ENCODE data around the gene BRD4.

Gene BRD4

GRCh38 chr19:15248648-15249527, 83.5 kb downstream of the BRD4 start:
- no peak for DNase-seq (ENCODE audit: low spot score)

DNA sequence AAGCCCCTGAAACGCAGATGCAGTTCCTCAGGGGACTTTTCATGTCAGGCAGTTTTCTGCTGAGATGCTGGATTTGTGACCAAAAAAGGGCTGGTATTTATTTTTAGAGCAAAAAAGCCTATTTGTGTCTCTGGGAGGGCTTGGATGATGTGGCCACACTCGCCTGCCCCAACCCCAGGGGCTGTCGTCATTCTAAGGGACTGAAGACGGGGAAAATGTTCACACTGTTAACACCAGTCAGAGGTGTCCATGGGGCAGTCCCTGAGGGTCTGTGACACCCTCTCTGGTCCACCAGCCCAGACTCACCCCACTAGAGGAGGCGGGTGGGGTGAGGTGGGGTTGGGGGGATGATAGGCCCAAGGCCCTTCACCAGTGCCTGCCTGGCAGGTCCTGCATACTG, 84.2 kb downstream of the BRD4 start:
- no peak for DNase-seq (ENCODE audit: low spot score)

DNA sequence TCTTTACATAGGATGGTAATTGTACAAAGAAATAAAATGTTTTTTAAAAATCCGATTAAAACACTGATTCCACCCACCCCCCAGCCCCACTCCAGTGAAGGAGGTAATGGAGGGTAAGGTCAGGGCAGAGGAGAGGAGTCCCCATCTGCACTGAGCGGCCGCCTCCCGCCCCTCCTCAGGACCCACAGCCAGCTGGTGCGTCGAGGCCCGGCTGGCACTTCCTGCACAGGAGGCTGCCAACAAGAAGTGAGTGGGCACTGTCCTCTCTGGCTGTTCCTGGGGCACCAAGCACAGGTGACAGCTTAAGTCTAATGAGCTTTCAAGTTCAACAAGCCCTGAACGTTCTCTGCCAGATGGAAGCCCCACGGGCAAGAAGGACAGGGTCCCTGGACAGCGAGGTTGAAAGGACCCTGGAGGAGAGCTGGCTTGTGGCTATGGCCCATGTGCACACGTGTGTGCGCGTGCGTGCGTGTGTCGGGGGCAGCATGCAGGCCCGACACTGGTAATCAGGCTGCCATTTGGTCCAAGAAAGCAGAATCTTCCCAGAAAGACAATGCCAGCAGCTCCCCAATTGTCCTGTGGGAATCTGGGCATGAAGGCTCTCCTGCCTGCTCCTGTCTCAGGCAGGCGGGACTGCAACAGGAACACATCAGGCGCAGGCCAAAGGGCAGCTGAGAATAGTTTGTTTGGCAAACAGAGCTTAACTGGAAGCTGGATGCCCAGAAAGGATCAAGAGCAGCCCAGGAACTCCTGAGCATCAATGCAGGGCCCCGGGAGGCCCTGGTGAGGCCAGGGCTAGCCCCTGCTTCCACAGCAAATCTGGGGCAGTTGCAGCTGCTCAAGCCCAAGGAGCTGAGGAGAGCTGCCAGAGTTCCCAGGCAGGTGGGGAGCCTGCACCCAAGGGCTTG, 85.0 kb downstream of the BRD4 start:
- DNase-seq (ENCODE audit: low spot score): no peak

DNA sequence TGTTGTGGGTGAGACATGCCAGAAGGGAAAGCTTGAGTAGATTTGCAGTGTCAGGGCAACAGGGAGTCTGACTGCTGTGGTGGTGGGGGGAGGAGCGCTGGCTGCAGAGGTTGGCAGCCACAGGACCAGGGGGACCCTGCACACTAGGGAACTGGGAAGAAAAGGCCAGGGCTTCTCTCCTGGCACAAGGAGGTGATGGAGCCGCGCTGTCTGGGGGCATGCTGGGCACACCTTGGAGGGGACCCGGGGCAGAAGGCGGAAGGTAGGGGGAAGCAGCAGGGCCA, 86.2 kb downstream of the BRD4 start:
- DNase-seq (ENCODE audit: low spot score): no peak

DNA sequence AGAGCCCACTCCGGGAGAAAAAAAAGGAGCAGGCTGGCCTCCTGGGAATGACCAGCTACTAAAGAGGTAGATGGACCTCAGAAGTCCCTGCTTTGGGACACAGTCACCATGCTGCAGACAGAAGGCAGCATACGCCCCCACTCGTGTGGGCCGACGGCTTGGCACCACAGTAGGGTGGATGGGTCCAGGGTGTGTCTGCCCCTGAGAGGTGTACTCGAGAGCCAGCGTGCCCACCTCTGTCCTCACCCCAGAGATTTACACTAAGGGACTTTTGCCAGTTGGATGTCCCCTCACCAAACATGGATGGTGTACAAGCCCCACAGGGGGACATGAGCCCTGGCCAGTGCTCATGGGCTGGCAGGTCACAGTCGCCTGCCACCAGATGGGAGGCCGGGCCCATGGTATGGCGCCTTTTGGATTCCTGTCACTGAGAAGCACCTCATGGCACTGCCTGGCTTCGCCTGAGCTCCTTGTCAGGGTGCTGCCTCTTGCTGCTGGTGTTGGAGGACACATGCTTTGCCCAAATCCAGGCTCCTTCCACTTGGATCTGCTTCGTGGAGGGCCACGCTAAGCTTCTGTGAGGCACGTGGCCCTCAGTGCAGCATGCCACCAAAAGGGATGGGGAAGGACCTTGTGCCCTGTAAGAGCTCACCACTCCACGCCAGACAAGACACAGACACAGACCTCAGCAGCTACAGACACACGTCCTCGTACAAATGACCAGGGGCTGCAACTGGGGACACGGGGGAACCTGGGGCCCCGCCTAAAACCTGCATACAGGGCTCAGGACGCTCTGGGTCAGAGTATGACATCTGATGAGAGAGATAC, 86.8 kb downstream of the BRD4 start:
- DNase-seq (ENCODE audit: low spot score): no peak

DNA sequence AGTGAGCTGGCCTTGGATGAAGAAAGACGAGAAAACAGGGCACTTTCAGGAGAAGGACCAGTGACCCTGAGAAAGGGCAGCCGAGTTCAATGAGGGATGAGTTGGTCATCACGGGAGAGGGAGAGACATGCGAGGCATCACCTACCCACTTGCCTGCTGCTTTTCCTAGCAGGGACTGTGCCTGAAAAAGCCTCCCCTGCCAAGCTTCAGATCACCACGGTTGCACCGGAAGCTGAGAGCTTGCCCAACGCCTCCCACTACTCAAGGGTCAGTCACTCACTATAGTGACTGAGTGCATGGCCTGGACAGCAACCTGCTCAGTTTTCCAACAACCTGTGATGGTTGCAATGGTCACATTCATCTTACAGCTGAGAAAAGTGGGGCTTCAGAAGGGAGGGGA, 87.5 kb downstream of the BRD4 start:
- no peak for DNase-seq (ENCODE audit: low spot score)

- no peak for DNase-seq (ENCODE audit: low spot score)
Observed at GRCh38 chr19:15244106-15244803, 88.1 kb downstream of the BRD4 start.

- DNase-seq (ENCODE audit: low spot score): no peak
Observed at GRCh38 chr19:15243236-15243957, 88.9 kb downstream of the BRD4 start.

GRCh38 chr19:15241259-15241910, 91.0 kb downstream of the BRD4 start:
- no peak for DNase-seq (ENCODE audit: low spot score)

DNA sequence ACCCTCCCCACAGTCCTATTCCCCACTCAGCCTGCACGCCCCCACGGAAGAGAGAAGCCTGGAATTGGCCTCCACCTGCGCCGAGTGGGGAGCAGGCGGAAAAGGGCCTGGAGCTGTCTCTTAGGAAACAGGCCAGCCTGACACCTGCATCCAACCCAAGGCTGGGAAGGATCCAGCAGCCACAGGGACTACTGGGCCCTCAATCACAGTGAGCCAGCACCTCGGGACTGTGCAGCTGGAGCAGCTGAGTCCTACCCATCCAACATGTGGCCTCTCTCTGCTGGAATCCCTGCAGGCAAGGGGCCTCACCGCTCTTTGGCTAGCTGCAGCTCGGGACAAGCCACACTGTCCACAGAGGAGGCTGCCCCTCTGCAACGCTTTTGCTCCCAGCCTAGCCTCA, 91.8 kb downstream of the BRD4 start:
- no peak for DNase-seq (ENCODE audit: low spot score)

DNA sequence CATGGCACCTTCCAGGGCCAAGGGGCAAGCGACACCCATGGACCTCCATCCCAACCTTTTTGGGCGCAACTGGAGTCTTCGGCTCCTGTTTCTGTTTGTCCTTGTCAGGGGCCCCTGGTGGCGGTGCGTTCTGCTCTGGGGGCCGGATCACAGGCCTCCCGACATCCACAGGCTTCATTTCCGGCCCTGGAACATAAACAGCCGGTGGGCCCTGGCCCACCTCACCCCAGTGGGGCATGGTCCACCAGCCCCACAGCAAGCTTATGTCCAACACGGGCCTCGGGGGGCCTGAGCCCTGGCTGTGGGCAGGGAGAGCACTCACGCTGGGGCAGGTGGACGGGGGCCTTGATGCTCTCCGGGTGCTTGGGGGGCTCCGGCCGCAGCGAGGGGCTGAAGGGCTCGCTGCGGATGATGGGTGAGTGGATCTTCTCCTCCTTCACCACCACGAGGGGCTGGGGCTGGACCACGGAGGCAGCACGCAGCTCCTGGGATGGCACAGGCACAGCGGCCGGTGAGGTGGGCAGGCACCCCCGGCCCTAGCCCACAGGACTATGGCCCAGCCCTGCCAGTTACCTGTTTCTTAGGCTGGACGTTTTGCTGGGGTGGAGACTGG, 92.9 kb downstream of the BRD4 start:
- no peak for DNase-seq (ENCODE audit: low spot score)

GRCh38 chr19:15238639-15239155, 93.6 kb downstream of the BRD4 start:
- DNase-seq (ENCODE audit: low spot score): no peak

- no peak for DNase-seq (ENCODE audit: low spot score)
Observed at GRCh38 chr19:15237759-15238638, 94.3 kb downstream of the BRD4 start.

- DNase-seq (ENCODE audit: low spot score): no peak
Observed at GRCh38 chr19:15236886-15237285, 95.5 kb downstream of the BRD4 start.

DNA sequence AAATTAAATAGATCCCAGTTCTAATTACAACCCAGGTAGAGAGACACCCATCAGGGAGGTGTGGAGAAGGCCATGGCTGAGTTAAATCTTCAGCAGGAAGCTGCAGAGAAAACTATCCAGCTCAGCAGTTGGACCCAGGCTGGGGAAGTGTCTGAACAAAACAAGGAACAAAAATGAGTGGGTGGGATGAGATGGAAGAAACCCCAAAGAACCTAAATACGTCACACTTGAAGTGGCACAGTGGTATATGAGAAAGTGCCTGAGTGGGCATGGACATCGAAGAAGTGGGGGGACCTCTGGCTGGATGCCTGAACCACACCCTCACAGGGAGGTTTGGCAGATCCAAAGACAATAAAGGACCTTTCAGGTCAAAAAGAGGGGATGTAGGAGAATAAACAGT, 96.6 kb downstream of the BRD4 start:
- no peak for DNase-seq (ENCODE audit: low spot score)

DNA sequence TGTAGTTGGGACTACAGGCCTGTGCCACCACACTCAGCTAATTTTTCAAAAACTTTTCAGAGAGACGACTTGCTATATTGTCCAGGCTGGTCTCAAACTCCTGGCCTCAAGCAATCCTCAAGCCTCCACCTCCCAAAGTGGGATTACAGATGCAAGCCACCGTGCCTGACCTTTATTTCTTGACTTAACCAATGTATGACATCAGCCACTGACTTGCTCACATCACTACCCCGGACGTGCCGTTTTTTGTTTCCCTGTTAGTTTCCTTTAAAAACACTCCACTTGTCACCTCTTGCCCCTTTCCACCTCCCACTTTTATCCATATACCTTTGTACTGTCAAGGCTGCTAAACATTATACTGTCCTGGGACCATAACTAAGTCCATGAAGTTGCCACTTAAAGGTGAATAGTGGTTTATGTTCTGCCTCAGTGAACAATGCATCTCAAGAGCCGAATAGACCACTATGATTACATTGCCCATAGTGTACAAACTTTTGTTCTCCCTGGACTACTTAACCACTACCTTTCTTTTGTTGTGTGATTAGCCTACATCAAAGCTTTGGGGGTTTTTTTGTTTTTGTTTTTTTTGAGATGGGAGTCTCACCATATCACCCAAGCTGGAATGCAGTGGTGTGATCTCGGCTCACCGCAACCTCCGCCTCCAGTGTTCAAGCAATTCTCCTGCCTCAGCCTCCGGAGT, 97.8 kb downstream of the BRD4 start:
- DNase-seq (ENCODE audit: low spot score): no peak

DNA sequence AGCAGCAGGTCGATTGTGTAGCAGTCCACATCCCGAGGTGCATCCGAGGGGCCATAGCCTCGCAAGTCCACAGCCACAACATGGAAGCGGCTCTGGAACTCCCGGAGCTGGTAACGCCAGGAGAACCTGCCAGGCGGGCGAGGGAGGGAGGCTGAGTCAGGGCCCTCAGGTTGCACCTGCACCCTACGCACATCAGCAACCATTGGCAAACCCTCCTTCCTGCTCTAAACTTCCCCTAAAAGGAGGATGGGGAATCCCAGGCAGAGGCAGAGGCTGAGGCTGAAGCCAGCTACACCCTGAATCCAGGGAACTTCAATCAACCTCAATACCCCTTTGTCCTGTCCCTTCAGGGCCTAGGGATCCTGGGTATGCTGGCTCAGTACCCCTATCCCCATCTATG, 101.1 kb downstream of the BRD4 start:
- DNase-seq (ENCODE audit: low spot score): no peak

DNA sequence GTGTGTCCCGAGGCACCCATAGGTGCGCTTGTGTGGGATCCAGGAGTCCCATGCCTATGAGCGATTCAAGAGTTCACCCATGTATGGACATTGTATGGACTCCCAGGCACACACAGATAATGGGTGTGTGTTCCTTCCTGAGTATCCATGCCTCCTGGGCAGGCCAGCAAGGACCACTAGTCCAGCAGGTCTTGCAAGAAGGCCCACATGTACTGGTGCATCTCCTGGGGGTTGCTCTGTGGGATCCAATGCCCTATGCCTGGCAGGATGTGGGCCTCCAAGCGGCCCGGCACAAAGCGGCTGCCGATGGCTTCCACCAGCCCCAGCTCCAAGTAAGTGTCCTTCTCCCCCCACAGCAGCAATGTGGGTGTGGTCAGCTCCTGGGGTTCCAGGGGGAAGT, 105.1 kb downstream of the BRD4 start:
- DNase-seq (ENCODE audit: low spot score): no peak
